Upper lobe of right lung (tissue), 1 donor: Measurements from ENCODE around the gene SERINC2. TPM values are rescaled to one million over a fixed set of nuclear protein-coding genes. Genes with fewer than 3 reads are reported as not detected.

Source experiments
- ATAC-seq: fragments of 200-7000 bp; cut with Tn5 transposase; one replicate; pipeline ENCODE4 v1.9.1; 2020; ENCODE audit warnings: mild to moderate bottlenecking, moderate library complexity
- DNase-seq: peaks from one replicate; pipeline ENCODE4 v3.0.0-alpha.2; 2020
- H3K27ac ChIP-seq: fragments of 200-600 bp; one replicate; pipeline ENCODE4 v1.8.0; 2022
- H3K27me3 ChIP-seq: fragments of 200-600 bp; one replicate; pipeline ENCODE4 v1.8.0; 2022; ENCODE audit warnings: mild to moderate bottlenecking
- H3K36me3 ChIP-seq: fragments of 200-600 bp; one replicate; pipeline ENCODE4 v1.8.0; 2022
- H3K4me1 ChIP-seq: fragments of 200-600 bp; one replicate; pipeline ENCODE4 v1.8.0; 2022
- H3K4me3 ChIP-seq: fragments of 200-600 bp; one replicate; pipeline ENCODE4 v1.8.0; 2022; ENCODE audit warnings: mild to moderate bottlenecking
- H3K9me3 ChIP-seq: fragments of 200-600 bp; one replicate; pipeline ENCODE4 v1.8.0; 2022
- CTCF ChIP-seq: fragments of 200-600 bp; IDR thresholded peaks from one replicate; pipeline ENCODE4 v1.8.0; 2022; ENCODE audit warnings: antibody characterized with exemption
- intact Hi-C: fragments of 100-400 bp; cut with DNase I; formaldehyde crosslinking; loops from one replicate; pipeline ENCODE4 v1.11.0; 2022
- total RNA-seq: library from RNA; stranded (reverse); fragmentation: NEBNext Ultra II Directional; extraction: Animal tissue kit (Norgen Biotek cat#: 25700); gene quantifications from one replicate; pipeline ENCODE4 v1.2.1, GENCODE V29; 2021
- donor health status: DM: no; HTN: yes; CAD: no; lungs with severe emphysema.

SERINC2 gene
- total RNA-seq, 1 donor from 2014 or later = 40.6 TPM

GRCh38 chr1:31389616-31390015 is 23.4 kb upstream of the SERINC2 start:
- no peak for TF ChIP-seq CTCF
- intact Hi-C loops = no loop called here
- Histone ChIP-seq H3K4me3 (no peak overlapping the region), H3K27me3 (no peaks in the 10 kb centered on the region), H3K9me3 (no peaks in the 10 kb centered on the region), H3K27ac (no peak overlapping the region), H3K4me1 (peaks cover 4% of the 10 kb centered on the region), H3K36me3 (no peaks in the 10 kb centered on the region)
- DNase-seq (no peak), ATAC-seq (no peak)

- Histone ChIP-seq H3K4me3 (no peak overlapping the region), H3K27ac (no peak overlapping the region), H3K27me3 (no peaks in the 10 kb centered on the region), H3K36me3 (no peaks in the 10 kb centered on the region), H3K4me1 (peaks cover 9% of the 10 kb centered on the region), H3K9me3 (no peaks in the 10 kb centered on the region)
- no peak for DNase-seq
- peak; percentile 40 for ATAC-seq
- no peak for TF ChIP-seq CTCF
- intact Hi-C loops = no loop called here
Measured at GRCh38 chr1:31390071-31390470, 22.9 kb upstream of the SERINC2 start.

- ATAC-seq (no peak), DNase-seq (no peak)
- Histone ChIP-seq H3K4me1 (peaks cover 11% of the 10 kb centered on the region), H3K27ac (no peak overlapping the region), H3K27me3 (no peaks in the 10 kb centered on the region), H3K4me3 (no peak overlapping the region), H3K36me3 (no peaks in the 10 kb centered on the region), H3K9me3 (no peaks in the 10 kb centered on the region)
- TF ChIP-seq CTCF = no peak
- intact Hi-C loops = no loop called here
Measured at GRCh38 chr1:31393463-31393862, 19.6 kb upstream of the SERINC2 start.

DNA sequence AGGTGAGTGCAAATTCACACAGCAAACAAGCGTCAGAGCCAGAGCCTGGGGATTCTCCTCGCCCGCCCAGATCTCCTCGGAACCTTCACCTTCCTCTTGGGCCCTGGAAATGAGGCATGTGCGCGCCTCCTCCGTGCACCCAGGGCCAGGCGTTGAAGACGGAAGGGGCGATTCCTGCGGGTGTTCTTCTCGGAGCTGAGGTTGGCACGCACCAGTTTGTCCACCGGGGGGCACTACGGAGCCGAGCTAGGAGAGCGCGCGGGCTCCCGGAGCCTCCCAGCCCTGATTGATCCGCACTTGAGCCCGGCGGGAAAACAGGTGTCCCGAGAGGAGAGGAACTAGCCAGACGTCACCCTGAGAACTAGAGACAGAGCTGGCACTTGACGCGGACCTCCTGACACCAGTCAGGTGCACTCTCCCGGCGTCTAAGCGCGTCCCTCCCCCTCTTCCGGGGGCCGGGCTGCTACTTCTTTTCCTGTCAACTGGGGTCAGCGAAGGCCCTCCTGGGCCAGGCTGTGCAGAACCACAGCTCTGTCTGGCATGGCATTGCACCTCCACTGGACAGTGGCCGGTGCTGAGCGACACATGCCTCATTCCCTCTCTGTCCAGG is 18.3 kb upstream of the SERINC2 start:
- peak; percentile 97 for ATAC-seq
- peak; percentile 87 for TF ChIP-seq CTCF
- H3K4me1 ChIP-seq = peaks cover 11% of the 10 kb centered on the region
- H3K27me3 ChIP-seq = no peaks in the 10 kb centered on the region
- intact Hi-C loops = no loop called here
- H3K4me3 ChIP-seq = peak overlapping the region; percentile 36
- no peaks in the 10 kb centered on the region for H3K9me3 ChIP-seq
- no peaks in the 10 kb centered on the region for H3K36me3 ChIP-seq
- DNase-seq = peak; percentile 94
- H3K27ac ChIP-seq = no peak overlapping the region

DNA sequence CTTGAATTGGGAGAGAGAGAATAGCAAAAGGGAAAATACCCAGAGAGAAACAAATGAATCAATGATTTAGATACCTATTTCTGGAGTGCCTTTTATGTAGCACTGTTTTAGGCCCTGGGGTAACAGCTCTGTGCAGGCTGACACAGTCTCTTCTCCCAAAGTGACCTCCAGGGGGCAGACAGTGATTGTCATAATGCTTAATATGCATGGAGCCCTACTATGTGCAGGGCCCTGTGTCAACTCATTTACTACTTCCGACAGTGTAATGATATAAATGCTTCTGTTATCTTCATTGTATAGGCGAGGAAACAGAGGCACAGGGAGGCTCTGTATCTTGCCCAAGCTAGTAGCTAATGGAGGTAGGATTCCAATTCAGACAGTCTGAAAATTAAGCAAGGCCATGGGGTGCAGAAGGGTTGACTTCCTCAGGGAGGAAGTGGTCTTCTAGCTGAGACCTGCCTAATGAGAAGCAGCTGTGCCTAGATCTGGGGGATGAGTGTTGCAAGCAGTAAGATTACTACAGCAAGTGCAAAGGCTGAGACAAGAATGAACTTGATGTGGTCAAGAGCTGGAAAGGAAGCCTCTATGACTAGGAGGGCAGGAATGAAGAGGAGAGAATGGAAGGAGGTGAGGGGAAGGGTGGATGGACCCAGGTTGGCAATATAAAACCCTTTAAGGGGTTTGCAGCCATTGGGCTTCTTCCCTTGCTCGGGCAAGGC is 16.2 kb upstream of the SERINC2 start:
- Histone ChIP-seq H3K27ac (no peak overlapping the region), H3K4me1 (peaks cover 11% of the 10 kb centered on the region), H3K9me3 (no peaks in the 10 kb centered on the region), H3K4me3 (no peak overlapping the region), H3K27me3 (no peaks in the 10 kb centered on the region), H3K36me3 (no peaks in the 10 kb centered on the region)
- TF ChIP-seq CTCF = peak; percentile 19
- DNase-seq (no peak), ATAC-seq (no peak)
- intact Hi-C loops = no loop called here
